DMS153 treated with DMSO at 0.1 percent for 48 hours (cell line): ENCODE data around the gene TMEM244.
"Not testable (repeated sequence)": the region's sequence is repeated elsewhere in the genome, so short reads cannot be mapped to it uniquely, and the experiment has no call there.

Source experiments
- DNase-seq: peaks from one replicate; lab custom pipeline; 2025; ENCODE audit not compliant: unreplicated experiment; lab: John Stamatoyannopoulos, UW

Gene TMEM244, protein sequence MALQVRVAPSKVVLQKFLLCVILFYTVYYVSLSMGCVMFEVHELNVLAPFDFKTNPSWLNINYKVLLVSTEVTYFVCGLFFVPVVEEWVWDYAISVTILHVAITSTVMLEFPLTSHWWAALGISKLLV

DNA sequence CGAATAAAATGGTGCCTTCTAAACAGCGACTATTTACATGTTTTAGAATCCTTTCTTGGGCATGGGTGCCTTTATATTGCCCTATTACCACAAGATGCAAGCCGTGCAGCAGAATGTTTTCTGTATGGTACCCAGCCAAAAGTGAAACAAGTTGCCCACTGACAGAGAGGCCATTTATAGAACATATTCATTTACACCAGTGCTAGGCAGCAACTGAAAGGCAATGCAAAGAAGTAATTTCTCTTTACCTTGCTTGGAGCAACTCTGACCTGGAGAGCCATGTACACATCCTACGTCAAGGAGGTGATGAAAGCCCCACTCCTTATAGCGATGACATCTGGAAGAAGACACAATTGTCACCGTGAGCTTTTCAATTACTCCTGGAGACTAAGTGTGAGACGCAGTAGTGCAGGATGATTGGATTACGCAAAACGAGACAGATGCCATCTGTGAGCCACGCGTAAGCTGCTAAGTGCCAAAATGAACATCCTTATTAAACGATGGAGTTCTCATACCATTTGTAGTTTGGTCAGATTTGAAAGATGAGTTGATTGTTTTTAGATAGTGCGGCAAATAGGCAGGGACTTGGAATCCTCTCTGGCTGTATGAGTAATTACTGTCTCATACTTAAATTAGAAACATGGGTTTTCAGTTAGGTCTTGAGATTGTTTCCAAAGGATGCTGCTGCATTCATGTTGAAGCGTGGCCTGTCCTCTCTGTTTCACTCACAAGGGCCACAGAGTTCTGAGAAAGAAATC, at the start of gene TMEM244:
TMEM244 (minus strand) TSS at position 408 of the 758 bp plus-strand sequence; CDS start at position 281, 127 bp downstream.
- no peak for DNase-seq

DNA sequence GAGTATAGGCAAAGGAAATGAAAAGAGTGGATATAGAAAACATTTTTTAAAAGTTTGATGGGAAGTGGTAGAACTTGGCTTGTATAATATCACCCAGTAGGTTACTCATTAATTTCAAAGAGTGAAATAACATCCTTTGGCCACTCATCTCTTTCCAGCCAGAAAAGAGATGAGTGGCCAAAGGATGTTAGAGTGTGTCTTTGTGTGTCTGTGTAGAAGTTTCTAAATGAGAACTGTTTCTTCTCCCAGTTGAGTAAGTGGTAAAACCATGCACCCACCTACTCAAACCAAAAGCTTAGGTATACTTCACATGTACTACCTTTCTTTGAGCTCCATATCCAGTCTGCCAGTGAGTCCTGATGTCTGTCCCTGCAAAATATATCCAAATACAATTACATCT, 47.7 kb upstream of the TMEM244 start:
- no peak for DNase-seq

DNA sequence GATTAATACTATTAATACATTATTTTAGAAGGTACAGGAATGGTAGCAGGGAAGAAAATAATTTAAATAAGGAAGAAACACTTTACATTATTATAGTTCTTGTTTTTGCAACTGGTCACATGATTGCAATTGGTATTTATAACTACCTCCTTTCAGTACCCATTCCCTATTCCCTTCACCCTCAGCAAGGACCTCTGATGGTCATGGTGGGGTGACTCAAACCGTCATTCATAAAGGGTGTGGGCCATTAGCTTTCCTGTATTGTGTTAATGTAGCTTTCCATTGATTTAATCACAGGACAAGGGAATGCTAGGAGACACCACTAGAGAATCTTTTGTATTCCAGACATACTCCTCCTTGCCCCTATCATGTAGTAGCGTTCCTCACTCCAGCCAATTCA, 47.2 kb upstream of the TMEM244 start:
- DNase-seq: no peak

DNA sequence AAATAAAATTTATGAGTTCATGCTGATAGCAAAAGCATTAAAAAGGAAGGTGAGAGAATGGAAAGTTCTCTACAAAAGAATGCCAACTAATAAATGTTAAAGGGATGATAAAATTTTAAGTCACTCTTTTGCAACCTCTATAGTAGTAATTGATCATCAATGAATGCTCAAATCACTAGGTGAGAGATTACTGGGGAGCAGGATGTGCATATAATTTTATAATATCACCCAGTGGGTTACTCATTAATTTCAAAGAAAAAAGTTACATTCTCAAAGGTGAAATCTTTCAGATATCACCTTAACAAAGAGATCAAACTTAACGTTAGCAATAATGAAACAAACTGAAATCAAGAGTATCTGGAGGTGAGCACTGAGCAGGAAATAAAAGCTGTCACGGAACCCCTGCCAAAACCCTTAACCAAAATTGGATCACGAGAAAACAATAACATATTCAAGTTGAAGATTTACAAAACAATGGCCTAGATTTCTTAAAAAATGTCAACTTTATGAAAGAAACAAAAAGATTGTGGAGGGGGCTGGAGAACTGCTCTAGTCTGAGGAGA, 45.5 kb upstream of the TMEM244 start:
- DNase-seq: no peak

DNA sequence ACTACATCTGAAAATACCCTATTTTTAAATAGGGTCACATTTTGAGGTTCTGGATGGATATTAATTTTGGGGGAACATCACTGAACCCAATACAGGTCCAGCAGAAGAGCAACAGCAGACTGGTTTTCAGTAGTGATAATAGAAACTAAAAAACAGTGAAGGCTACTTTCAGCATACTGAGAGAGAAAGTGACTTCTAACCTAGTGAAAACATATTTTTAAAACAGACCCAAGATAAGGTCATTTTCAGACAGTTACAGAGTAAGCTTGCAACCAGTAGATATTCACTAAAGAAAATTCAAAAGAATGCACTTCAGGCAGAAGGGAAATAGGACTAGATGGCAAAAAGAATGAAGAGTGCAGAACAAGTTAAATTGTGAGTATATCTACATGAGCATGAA, 42.0 kb upstream of the TMEM244 start:
- no peak for DNase-seq

DNA sequence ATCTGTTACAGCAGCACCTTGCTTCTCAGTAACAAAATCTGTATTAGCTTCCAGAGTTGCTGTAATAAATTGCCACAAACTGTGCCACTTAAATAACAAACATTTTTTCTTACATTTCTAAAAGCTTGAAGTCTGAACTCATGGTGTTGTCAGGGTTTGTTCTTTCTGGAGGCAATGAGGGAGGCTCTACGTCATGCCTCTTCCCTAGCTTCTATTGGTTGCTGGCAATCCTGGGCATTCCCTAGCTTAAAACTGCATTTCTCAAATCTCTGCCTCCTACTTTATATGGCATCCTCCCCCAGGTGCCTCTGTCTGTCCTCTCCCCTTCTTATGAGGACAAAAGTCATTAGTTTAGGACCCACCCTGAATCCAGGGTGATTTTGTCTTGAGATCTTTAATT, 41.6 kb upstream of the TMEM244 start:
- DNase-seq: no peak

DNA sequence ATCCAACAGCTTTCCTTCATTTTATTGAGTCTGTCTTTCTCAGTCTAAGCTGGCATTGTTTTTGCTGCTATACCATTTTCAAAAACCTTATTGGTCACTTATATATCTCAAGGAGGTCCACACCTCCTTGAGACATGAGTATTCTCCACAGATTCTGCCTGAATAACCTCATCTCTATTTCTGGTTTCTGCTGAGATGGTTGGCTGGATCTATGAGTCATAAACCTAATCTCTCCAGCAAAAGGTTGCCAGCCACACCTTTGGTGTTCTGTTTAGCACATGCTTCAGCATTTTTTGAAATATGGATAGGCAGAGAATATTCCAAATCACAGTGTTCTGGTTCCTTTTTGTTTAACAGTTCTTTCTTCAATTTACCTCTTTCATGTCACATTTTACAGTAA, 40.8 kb upstream of the TMEM244 start:
- no peak for DNase-seq

DNA sequence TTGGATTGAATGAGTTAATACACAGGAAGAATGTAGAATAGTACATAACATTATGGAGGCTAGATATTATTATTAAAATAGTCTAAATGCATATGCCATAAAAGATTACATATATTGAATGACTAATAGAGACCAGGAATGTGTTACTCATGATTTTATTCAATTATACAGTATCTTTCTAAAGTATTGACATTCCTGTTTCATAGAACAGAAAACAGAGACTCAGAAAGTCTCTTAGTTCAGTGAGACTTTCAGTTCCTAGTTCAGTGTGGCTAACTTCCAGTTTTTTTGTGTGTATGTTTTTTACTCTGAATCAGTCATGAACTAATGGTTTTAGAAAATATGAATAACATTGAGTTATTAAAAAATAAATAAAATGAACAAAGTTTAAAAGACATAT, 34.6 kb upstream of the TMEM244 start:
- no peak for DNase-seq

DNA sequence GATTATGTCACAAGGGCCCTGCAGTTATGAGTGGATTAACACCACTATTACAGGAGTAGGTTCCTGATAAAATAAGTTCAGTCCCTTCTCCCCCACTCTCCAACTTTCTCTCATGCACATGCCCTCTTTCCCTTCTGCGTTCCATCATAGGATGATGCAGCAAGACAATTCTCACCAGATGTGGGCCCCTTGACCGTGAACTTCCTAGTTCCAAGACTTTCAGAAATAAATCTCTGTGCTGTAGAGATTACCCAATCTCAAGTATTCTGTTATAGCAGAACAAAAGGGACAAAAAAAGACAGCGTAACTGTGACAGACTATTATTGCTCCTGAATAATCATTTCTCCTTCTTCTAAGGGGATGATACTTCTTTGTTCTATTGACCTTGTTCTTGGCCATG, 33.8 kb upstream of the TMEM244 start:
- DNase-seq: no peak

DNA sequence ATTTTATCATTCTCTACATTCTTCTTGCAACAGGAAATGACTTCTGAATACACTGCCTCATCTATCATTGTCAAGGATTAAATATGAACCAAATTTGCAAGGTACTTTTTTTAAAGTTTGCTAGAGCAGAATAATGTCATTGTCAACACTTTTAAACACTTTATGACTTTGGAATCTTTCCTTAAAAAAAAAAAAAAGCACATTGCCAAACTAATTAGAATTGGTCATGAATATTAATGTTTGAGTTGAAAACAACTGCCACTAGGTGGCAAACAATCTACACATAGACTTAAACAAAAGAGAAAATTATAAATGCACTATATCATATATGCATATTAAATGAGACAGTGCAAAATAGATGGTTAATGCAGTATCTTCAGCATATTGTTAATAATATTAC, 32.5 kb upstream of the TMEM244 start:
- DNase-seq: no peak

DNA sequence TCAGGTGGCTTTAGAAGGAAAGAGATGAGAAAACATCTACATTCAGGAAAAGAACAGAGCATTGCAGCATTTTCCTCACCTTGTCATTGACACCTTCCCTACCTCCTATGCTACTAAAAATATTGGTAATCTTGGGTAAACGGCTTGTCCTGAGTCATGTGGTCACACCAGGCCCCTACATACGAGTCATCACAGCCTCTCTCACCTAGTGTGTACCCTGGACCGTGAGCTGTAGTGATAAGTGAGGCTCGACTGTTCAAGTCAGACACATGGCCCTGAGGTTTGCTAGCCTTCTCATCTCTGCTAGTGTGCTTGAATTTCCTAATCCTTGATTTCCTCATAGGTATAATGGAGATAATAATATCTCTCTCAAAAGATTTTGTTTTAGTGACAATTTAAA, 29.6 kb upstream of the TMEM244 start:
- no peak for DNase-seq

DNA sequence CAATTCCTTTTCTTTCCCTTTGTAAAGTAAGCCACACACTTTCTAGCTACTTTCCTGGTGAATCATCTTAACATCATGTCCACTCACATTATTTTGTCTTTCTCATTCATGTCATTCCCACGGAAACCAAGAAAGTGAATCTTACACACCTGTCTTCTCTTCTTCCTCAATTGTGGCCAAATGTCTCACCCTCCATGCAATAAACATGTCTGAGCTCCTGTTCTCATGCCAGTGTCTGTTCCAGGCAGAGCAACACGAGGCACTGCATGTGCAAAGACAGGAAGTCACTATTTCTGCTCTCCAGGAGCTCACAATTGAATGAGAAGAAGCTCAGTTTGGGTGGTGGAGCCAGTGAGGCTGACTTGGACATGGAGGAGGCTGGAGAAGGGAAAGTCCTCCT, 29.0 kb upstream of the TMEM244 start:
- no peak for DNase-seq

DNA sequence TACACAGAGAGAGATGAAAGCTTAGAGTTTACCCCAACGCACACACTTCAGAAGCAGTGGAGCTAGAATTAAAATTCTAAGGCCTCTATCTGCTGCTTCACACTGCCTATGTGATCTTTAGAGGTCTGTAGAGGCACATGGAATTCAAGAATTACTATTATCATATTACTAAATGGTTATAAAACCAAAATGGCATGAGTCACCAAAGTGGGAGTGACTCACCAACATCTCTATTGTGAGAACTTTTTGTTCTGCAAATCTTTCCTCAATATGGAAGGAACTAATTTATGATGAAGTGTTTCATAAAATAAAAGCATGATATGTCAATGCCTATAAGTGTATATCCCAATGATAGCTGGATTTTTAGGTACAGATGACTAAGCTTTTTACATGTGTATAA, 28.5 kb upstream of the TMEM244 start:
- DNase-seq: no peak

DNA sequence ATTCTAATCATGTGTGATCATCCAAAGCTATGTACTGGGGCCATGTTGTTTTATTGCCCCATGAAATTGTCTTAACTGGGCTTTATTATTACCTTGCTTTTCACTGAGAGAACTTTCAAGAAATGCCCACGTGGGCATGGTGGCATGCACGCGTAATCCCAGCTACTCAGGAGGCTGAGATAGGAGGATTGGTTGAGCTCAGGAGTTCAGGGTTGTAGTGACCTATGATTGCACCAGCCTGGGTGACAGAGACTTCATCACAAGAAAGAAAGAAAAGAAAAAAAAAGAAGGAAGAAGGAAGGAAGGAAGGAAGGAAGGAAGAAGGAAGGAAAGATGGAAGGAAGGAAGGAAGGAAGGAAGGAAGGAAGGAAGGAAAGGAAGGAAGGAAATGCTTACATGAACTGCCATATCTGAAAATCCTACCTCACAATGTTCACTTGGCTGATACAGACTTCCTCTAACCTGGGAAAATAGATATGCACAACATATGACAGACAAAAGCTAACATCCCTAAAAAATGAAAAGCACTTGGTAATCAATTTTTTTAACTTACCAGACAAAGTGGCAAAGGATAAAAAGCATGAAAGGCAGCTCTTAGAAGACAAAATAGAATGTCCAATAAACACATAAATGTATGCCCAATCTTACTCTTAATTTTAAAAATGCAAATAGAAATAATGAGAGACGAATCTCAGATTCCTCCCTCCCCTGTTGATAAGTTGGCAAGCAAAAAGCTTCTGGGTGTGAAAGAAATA, 25.5 kb upstream of the TMEM244 start:
- DNase-seq: no peak

DNA sequence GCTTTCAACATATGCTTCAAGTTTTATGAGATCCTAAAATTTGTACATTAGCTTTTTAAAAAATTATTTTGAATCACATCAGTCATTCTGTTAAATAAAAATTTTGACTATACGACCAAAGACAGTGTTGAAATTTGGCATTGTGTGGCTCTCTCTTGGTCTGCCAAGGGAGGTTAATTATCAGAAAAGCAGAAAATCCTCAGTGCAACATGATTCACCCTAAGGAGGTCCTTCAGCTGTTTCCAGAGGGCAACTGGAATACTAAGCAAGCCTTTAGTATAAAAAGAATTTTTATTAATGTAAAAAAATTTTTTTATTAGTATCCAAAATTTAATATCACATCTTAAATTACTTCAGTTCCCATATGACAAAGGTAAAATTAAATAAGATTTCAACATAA, 23.1 kb upstream of the TMEM244 start:
- DNase-seq: no peak

DNA sequence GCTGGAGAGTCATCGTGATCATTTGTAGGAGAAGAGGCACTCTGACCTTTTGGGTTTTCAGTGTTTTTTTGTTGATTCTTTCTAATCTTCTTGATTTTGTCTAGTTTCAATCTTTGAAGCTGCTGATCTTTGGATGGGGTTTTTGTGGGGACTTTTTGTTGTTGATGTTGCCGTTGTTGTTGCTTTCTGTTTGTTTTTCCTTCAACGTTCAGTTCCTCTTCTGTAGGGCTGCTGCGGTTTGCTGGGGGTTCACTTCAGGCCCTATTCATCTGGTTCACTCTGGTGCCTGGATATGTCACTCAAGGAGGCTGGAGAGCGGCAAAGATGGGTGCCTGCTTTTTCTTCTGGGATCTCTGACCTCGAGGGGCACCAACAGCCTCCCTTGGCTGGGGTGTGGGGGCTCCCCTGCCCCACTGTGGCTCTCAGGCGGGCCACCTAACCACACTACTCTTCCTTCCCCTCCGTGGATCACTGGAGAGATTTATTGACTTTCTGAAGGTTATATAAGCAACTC, 21.5 kb upstream of the TMEM244 start:
- no peak for DNase-seq

DNA sequence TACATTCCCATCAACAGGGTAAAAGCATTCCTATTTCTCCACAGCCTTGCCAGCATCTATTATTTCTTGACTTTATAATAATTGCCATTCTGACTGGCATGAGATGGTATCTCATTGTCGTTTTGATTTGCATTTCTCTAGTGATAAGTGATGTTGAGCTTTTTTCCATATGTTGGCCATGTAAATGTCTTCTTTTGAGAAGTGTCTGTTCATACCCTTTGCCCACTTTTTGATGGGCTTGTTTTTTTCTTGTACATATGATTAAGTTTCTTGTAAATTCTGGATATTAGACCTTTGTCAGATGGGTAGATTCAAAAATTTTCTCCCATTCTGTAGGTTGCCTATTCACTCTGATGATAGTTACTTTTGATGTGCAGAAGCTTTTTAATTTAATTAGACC, 16.8 kb upstream of the TMEM244 start:
- not testable (repeated sequence) for DNase-seq

DNA sequence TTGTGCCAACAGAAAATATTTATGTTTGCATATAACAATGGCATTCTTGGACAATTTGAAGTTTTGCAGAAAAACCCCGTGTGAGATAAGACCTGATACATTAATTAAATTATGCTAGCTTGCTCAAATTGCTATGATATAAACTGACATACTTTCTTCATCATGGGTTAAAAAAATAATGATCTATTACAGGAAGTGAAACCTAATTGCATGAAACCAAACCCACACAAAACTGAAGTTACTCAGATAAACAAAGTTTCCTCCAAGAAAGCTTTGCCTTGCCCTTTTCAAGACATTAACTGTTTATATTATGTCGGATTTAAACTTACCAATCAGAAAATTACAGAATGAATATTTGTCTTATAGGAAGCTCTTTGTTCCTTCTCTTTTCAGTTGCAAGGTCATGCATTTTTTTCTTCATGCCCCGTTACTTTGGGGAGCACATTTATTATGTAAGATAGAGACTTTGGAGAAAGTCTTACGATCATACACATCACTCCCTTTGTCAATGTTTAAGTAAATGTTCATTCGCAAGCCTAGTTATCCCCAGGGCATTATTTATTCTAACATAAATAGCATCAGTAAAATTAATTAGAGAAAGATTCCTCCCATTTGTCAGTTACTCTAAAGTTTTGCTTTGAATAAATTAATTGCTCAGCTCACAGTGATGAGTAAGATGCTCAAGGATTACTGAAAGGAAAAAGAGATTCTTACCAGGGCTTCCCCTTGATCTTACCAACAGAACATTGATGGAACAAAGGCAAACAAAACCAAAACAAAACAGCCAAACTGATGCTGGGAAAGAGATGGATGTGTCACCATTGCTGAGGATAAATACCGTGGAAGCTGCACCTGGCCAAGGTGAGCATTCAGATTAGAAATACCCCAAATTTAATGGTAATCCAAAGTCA, 14.8 kb upstream of the TMEM244 start:
- DNase-seq: no peak

DNA sequence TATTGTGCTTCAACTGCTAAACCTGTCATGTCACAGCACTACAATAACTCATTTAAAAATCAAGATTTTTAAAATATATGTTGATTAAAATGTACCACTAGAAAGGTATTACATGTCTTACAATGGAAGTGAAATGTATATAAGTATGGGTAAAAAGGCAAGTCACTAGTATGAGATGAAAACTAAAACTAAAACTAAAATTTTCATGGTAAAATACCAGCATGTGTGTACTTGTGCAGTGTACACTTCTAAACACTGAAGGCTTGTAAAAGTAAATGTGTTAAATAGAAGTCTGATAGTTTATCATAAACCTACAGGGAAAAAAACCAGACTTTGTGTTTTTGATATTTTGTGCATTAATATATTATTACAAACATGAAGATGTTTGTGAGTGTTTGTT, 13.7 kb upstream of the TMEM244 start:
- DNase-seq: no peak

DNA sequence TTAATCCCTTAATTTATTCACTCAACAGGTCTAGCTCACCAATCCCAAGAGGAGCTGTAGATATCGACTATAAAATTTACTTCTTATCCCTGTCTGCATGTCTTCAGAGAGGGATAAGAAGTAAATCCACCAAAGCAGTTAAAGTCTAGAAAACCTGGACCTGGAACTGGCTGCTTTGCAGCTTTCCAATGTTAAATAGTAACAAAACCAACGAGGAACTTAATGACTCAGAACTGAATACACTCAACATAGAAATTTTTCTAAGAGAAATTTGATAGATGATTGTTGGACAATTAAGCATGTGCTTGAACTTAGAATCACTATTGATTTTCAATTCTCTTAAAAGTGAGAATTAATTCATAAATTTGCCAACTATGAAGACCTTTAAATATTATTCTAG, 11.5 kb upstream of the TMEM244 start:
- no peak for DNase-seq

DNA sequence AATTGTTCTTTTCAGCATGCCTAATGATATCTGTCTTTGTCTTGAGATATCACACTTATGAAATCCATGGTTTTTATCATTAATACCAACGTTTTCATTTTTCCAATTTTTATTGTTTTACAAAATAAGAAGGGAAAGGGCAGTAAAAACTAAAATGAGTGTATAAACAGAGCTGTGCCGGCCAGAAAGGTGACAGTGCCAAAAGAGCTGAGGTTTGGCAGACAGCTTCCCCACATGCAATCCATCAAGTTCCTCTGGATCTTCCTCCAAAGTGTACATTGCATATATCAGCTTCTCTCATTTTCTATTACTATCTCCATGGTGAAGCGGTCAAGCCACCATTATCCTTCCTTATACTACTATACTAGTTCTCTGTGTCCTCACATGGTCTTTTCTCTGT, 10.1 kb upstream of the TMEM244 start:
- no peak for DNase-seq
